ENCODE results near the gene CLEC4M. TPM values are rescaled to one million over a fixed set of nuclear protein-coding genes. Genes with fewer than 3 reads are reported as not detected.
"Not testable (repeated sequence)": the region's sequence is repeated elsewhere in the genome, so short reads cannot be mapped to it uniquely, and the experiment has no call there.

Gene CLEC4M
- total RNA-seq, 1 experiment from 2014 or later: not detected

DNA sequence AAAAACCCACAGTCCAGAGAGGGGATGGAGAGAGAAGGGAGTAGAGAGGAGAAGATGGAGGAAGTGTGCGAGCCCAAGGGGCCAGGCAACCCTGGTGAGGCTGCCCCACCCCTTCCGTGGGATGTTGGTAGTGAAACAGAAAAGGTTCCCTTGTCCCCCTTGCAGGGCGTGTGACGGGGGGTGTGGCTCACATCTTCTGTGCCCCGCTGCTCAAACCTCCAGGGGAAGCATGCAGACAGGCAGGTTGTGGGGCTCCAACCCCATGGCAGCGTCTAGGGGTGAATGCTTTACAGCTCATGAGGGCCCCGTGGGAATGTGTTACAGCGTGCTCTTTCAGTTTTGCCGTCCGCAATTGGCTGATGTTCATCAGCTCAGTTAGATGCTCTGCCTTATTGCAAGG, 52.3 kb downstream of the CLEC4M start:
- Histone ChIP-seq H3K4me1 (ENCODE audit: insufficient read depth, low read length) (no peaks in the 10 kb centered on the region), H3K4ac (ENCODE audit: low read depth, low read length) (no peak overlapping the region), H3K14ac (ENCODE audit: insufficient read depth, low read length) (no peak overlapping the region), H3K9me3 (ENCODE audit: control insufficient read depth, low read depth, low read length) (peaks cover 7% of the 10 kb centered on the region), H4K8ac (replicated peaks; ENCODE audit: insufficient read length, low read depth, low read length) (no peak overlapping the region), H3K27ac (ENCODE audit: insufficient read length, low read depth, low read length) (no peak overlapping the region), H3T11ph (ENCODE audit: low read length) (no peak overlapping the region), H3K23me2 (ENCODE audit: insufficient read length, low read depth, low read length, poor library complexity, severe bottlenecking) (no peaks in the 10 kb centered on the region), H3K9ac (ENCODE audit: extremely low read depth, insufficient read length, low read length) (no peak overlapping the region), H2AFZ (ENCODE audit: low read length) (no peak overlapping the region), H3K79me1 (ENCODE audit: insufficient read depth, low read depth, low read length, poor library complexity, severe bottlenecking) (no peaks in the 10 kb centered on the region), H2BK15ac (ENCODE audit: low read depth, low read length) (no peak overlapping the region), H3K27me3 (ENCODE audit: insufficient read depth, low read length) (no peaks in the 10 kb centered on the region; the same call in 1 of the 2 replicates), H3K56ac (ENCODE audit: insufficient read length, low read depth, low read length) (no peak overlapping the region), H2BK20ac (ENCODE audit: low read depth, low read length, poor library complexity, severe bottlenecking) (no peak overlapping the region), H4K91ac (ENCODE audit: insufficient read length, low read depth, low read length) (no peak overlapping the region), H3K23ac (ENCODE audit: insufficient read length, low read depth, low read length) (no peak overlapping the region), H3K79me2 (ENCODE audit: insufficient read depth, low read length) (no peaks in the 10 kb centered on the region), H3K4me2 (ENCODE audit: insufficient read depth, insufficient read length, low read length) (no peak overlapping the region), H2BK120ac (ENCODE audit: low read depth, low read length, poor library complexity, severe bottlenecking) (no peak overlapping the region), H2BK5ac (ENCODE audit: insufficient read length, low read length) (no peak overlapping the region), H4K20me1 (ENCODE audit: control insufficient read depth, insufficient read depth, insufficient read length) (no peaks in the 10 kb centered on the region), H2BK12ac (ENCODE audit: insufficient read length, low read depth, low read length) (no peak overlapping the region), H3K18ac (ENCODE audit: insufficient read length, low read depth, low read length) (no peak overlapping the region), H2AK5ac (ENCODE audit: insufficient read length, low read length) (no peak overlapping the region), H4K5ac (ENCODE audit: insufficient read length, low read depth, low read length) (no peak overlapping the region)
- no CpG with 5 or more reads among the region's 10 CpGs for WGBS (ENCODE audit: extremely low coverage, insufficient read length, low lambda C conversion rate)
- H3K9me3 Mint-ChIP-seq: peaks cover 10 to 33% of the 10 kb centered on the region in 2 experiments; a peak in 4 of 5 replicates
- H3K36me3 Mint-ChIP-seq (ENCODE audit: insufficient read depth in 1 of 3, low read depth in 3 of 3): peaks cover 0 to 4% (median 0%) of the 10 kb centered on the region in 3 experiments; a peak in 3 of 7 replicates
- no peaks in the 10 kb centered on the region for H3K4me1 Mint-ChIP-seq
- DNase-seq: no peak
- H3K27me3 Mint-ChIP-seq (ENCODE audit: low read depth): peaks cover 65% of the 10 kb centered on the region
- H3K27ac Mint-ChIP-seq: no peak overlapping the region
- TF ChIP-seq, protein P1, sequence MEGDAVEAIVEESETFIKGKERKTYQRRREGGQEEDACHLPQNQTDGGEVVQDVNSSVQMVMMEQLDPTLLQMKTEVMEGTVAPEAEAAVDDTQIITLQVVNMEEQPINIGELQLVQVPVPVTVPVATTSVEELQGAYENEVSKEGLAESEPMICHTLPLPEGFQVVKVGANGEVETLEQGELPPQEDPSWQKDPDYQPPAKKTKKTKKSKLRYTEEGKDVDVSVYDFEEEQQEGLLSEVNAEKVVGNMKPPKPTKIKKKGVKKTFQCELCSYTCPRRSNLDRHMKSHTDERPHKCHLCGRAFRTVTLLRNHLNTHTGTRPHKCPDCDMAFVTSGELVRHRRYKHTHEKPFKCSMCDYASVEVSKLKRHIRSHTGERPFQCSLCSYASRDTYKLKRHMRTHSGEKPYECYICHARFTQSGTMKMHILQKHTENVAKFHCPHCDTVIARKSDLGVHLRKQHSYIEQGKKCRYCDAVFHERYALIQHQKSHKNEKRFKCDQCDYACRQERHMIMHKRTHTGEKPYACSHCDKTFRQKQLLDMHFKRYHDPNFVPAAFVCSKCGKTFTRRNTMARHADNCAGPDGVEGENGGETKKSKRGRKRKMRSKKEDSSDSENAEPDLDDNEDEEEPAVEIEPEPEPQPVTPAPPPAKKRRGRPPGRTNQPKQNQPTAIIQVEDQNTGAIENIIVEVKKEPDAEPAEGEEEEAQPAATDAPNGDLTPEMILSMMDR (conservative IDR thresholded peaks at IDR 0.05): no peak
- no peak overlapping the region for H3K4me3 Mint-ChIP-seq

DNA sequence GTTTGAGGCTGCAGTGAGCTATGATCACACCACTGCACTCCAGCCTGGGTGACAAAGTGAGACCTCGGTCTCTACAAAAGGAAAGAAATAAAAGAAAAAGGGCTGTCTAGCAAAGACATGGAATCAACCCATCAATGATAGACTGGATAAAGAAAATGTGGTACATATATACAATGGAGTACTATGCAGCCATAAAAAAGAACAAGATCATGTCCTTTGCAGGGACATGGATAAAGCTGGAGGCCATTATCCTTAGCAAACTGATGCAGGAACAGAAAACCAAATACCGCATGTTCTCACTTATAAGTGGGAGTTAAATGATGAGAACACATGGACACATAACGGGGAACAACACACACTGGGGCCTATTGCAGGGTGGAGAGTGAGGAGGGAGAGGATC, 53.0 kb downstream of the CLEC4M start:
- Mint-ChIP-seq H3K27me3 (ENCODE audit: low read depth) (peaks cover 67% of the 10 kb centered on the region), H3K9me3 (peaks cover 7 to 28% of the 10 kb centered on the region in 2 experiments; a peak in 4 of 5 replicates)
- H2BK120ac ChIP-seq (ENCODE audit: low read depth, low read length, poor library complexity, severe bottlenecking); H3K9me3 ChIP-seq (ENCODE audit: control insufficient read depth, low read depth, low read length); H4K8ac ChIP-seq (replicated peaks; ENCODE audit: insufficient read length, low read depth, low read length); H3K27ac Mint-ChIP-seq; H3K4me1 Mint-ChIP-seq; H2BK5ac ChIP-seq (ENCODE audit: insufficient read length, low read length); H4K20me1 ChIP-seq (ENCODE audit: control insufficient read depth, insufficient read depth, insufficient read length); H3K27me3 ChIP-seq (ENCODE audit: insufficient read depth, low read length); DNase-seq; H2AFZ ChIP-seq (ENCODE audit: low read length); H3K79me2 ChIP-seq (ENCODE audit: insufficient read depth, low read length); H3K79me1 ChIP-seq (ENCODE audit: insufficient read depth, low read depth, low read length, poor library complexity, severe bottlenecking); H3K23ac ChIP-seq (ENCODE audit: insufficient read length, low read depth, low read length); H3K4me2 ChIP-seq (ENCODE audit: insufficient read depth, insufficient read length, low read length); H3K4ac ChIP-seq (ENCODE audit: low read depth, low read length); H2BK12ac ChIP-seq (ENCODE audit: insufficient read length, low read depth, low read length); H3T11ph ChIP-seq (ENCODE audit: low read length); H2BK15ac ChIP-seq (ENCODE audit: low read depth, low read length); H3K56ac ChIP-seq (ENCODE audit: insufficient read length, low read depth, low read length); H4K5ac ChIP-seq (ENCODE audit: insufficient read length, low read depth, low read length); H3K23me2 ChIP-seq (ENCODE audit: insufficient read length, low read depth, low read length, poor library complexity, severe bottlenecking); H3K4me3 Mint-ChIP-seq; H3K18ac ChIP-seq (ENCODE audit: insufficient read length, low read depth, low read length); H3K9ac ChIP-seq (ENCODE audit: extremely low read depth, insufficient read length, low read length); H3K27ac ChIP-seq (ENCODE audit: insufficient read length, low read depth, low read length); H3K14ac ChIP-seq (ENCODE audit: insufficient read depth, low read length); H2BK20ac ChIP-seq (ENCODE audit: low read depth, low read length, poor library complexity, severe bottlenecking); H3K4me1 ChIP-seq (ENCODE audit: insufficient read depth, low read length); H2AK5ac ChIP-seq (ENCODE audit: insufficient read length, low read length); H3K36me3 Mint-ChIP-seq (ENCODE audit: insufficient read depth in 1 of 3, low read depth in 3 of 3); H4K91ac ChIP-seq (ENCODE audit: insufficient read length, low read depth, low read length): not testable (repeated sequence)
- no CpG with 5 or more reads among the region's 3 CpGs for WGBS (ENCODE audit: extremely low coverage, insufficient read length, low lambda C conversion rate)

Data from H9 (cell line).